A549 (cell line): ENCODE results near the gene TTC28. TPM values are rescaled to one million over a fixed set of nuclear protein-coding genes. Genes with fewer than 3 reads are reported as not detected.

Experiments used
- ATAC-seq, 2 experiments: fragments of 200-7000 bp in 1 of 2; fragments of >200 bp in 1 of 2; cut with Nextera tagmentation in 1 of 2; cut with Tn5 transposase in 1 of 2; 3 replicates each; pipeline versions ENCODE4 v1.8.0 to v1.9.1; 2018 to 2020; ENCODE audit warnings: mild to moderate bottlenecking in 1 of 2, moderate library complexity in 1 of 2
- CTCF ChIA-PET: fragments of 300-600 bp; sonication (Branson Sonifier 250); formaldehyde crosslinking; extraction: SDS; loops from one replicate; lab custom pipeline; 2021; ENCODE audit warnings: antibody characterized with exemption, inconsistent platforms; lab: Yijun Ruan, JAX
- POLR2A ChIA-PET: fragments of 350-600 bp; formaldehyde crosslinking; extraction: SDS; loops from one replicate; lab custom pipeline; 2021; ENCODE audit warnings: antibody characterized with exemption, inconsistent platforms; lab: Yijun Ruan, JAX
- DNase-seq, 2 experiments: peaks; one replicate each; pipeline versions ENCODE4 v3.0.0 to v3.0.0-alpha.2; 2011 to 2016; ENCODE audit warnings: low read depth in 1 of 2, low spot score in 1 of 2
- FAIRE-seq: peaks from 2 replicates; lab custom pipeline; 2011; peaks lifted over from hg19 to GRCh38; lab: Jason Lieb, UNC
- H3K27ac ChIP-seq, 2 experiments: fragments of >200 bp; sonication (Bioruptor Twin); formaldehyde crosslinking; 3 replicates each; pipeline ENCODE4 v1.5.1; 2016 to 2017
- H3K4me1 ChIP-seq: fragments of >200 bp; sonication (Bioruptor Twin); formaldehyde crosslinking; 3 replicates; pipeline ENCODE4 v1.6.1; 2016
- H3K4me2 ChIP-seq: fragments of >200 bp; sonication (Bioruptor Twin); formaldehyde crosslinking; 3 replicates; pipeline ENCODE4 v1.6.1; 2016
- H3K4me3 ChIP-seq: fragments of >200 bp; sonication (Bioruptor Twin); formaldehyde crosslinking; 3 replicates; pipeline ENCODE4 v1.5.1; 2016
- H3K9me3 ChIP-seq: fragments of >200 bp; sonication (Bioruptor Twin); formaldehyde crosslinking; 3 replicates; pipeline ENCODE4 v1.6.1; 2016
- BCL3 ChIP-seq: fragments of >200 bp; sonication (Bioruptor Twin); formaldehyde crosslinking; IDR thresholded peaks from 3 replicates; pipeline ENCODE4 v1.6.1; 2016
- CBX2 ChIP-seq: fragments of 200-600 bp; sonication (generic); IDR thresholded peaks from 2 replicates; pipeline ENCODE4 v1.6.1; 2016; ENCODE audit warnings: low read depth, mild to moderate bottlenecking, borderline replicate concordance
- CHD2 ChIP-seq: fragments of 150-350 bp; IDR thresholded peaks from 2 replicates; pipeline ENCODE4 v1.6.1; 2014; ENCODE audit warnings: low read length; ENCODE audit not compliant: partially characterized antibody
- EP300 ChIP-seq, 2 experiments: fragments of >200 bp; sonication (Bioruptor Twin); formaldehyde crosslinking; IDR thresholded peaks; 2 replicates in 1 of 2; 3 replicates in 1 of 2; pipeline ENCODE4 v1.6.1; 2016 to 2017
- ESRRA ChIP-seq: fragments of 150-350 bp; IDR thresholded peaks from 2 replicates; pipeline ENCODE4 v1.6.1; 2014; ENCODE audit warnings: mild to moderate bottlenecking, low read length, borderline replicate concordance
- FOXS1 ChIP-seq: fragments of 250-450 bp; sonication (Bioruptor Pico); IDR thresholded peaks from 2 replicates; pipeline ENCODE4 v1.5.0; 2020; ENCODE audit warnings: mild to moderate bottlenecking, moderate library complexity
- HOXA7 ChIP-seq: fragments of 250-450 bp; sonication (Bioruptor Pico); IDR thresholded peaks from 2 replicates; pipeline ENCODE4 v1.5.0; 2020; ENCODE audit warnings: mild to moderate bottlenecking, moderate library complexity
- HOXB13 ChIP-seq: fragments of 250-450 bp; sonication (Bioruptor Pico); IDR thresholded peaks from 2 replicates; pipeline ENCODE4 v1.5.0; 2020; ENCODE audit warnings: low read depth, mild to moderate bottlenecking, moderate library complexity
- HOXB5 ChIP-seq: fragments of 250-450 bp; sonication (Bioruptor Pico); IDR thresholded peaks from 2 replicates; pipeline ENCODE4 v1.5.0; 2020; ENCODE audit warnings: mild to moderate bottlenecking, moderate library complexity
- JUN ChIP-seq, 2 experiments: fragments of >200 bp; sonication (Bioruptor Twin); formaldehyde crosslinking; IDR thresholded peaks; 2 replicates in 1 of 2; 3 replicates in 1 of 2; pipeline ENCODE4 v1.6.1; 2016 to 2017
- JUNB ChIP-seq: fragments of >200 bp; sonication (Bioruptor Twin); formaldehyde crosslinking; IDR thresholded peaks from 2 replicates; pipeline ENCODE4 v1.6.1; 2016
- KDM1A ChIP-seq: fragments of 200-600 bp; sonication (generic); IDR thresholded peaks from 2 replicates; pipeline ENCODE4 v1.6.1; 2016; ENCODE audit warnings: low read depth, mild to moderate bottlenecking
- MYC ChIP-seq: IDR thresholded peaks from 2 replicates; pipeline ENCODE4 v1.6.1; 2012; ENCODE audit warnings: mild to moderate bottlenecking, inconsistent platforms, low read length, improper control_type of control experiment, borderline replicate concordance
- NFE2L2 ChIP-seq: fragments of 150-350 bp; conservative IDR thresholded peaks from 2 replicates; pipeline ENCODE4 v1.6.1; 2014; ENCODE audit warnings: low read length
- POLR2A ChIP-seq: IDR thresholded peaks from 2 replicates; pipeline ENCODE4 v1.6.1; 2012; ENCODE audit warnings: mild to moderate bottlenecking, low read length
- RARB ChIP-seq: fragments of 250-450 bp; sonication (Bioruptor Pico); IDR thresholded peaks from 2 replicates; pipeline ENCODE4 v1.8.0; 2021; ENCODE audit warnings: mild to moderate bottlenecking, moderate library complexity
- RNF2 ChIP-seq: fragments of 200-600 bp; sonication (generic); IDR thresholded peaks from 2 replicates; pipeline ENCODE4 v1.6.1; 2016; ENCODE audit warnings: low read depth, mild to moderate bottlenecking, antibody characterized with exemption, moderate library complexity, borderline replicate concordance
- SREBF2 ChIP-seq: fragments of 450-650 bp; IDR thresholded peaks from 2 replicates; pipeline ENCODE4 v1.6.1; 2014; ENCODE audit warnings: mild to moderate bottlenecking, moderate library complexity
- ZC3H11A ChIP-seq: fragments of 450-650 bp; IDR thresholded peaks from 2 replicates; pipeline ENCODE4 v1.6.1; 2014; ENCODE audit warnings: antibody characterized with exemption, mild to moderate bottlenecking
- ZSCAN20 ChIP-seq: fragments of 250-450 bp; sonication (Bioruptor Pico); IDR thresholded peaks from 2 replicates; pipeline ENCODE4 v1.8.0; 2022; ENCODE audit warnings: mild to moderate bottlenecking, moderate library complexity
- WGBS: methylation state at CpG from one replicate; pipeline ENCODE4 v1.1.6; 2017; ENCODE audit errors: missing lambda C conversion rate; 5-methylcytosine and 5-hydroxymethylcytosine counted together
- polyA plus RNA-seq, 4 experiments: library from polyadenylated mRNA; depleted of rRNA in 3 of 4; stranded (reverse); fragments of >200 nt; fragmentation: RNase III in 1 of 4; extraction: RNeasy Plus Mini Kit Qiagen cat#74134 plus additional on column Dnase treatment in 1 of 4; gene quantifications; 2 replicates in 3 of 4; 3 replicates in 1 of 4; pipeline ENCODE4 v1.2.3, GENCODE V29; 2011 to 2017
- TF ChIP-seq, protein P1 (sequence below): fragments of 450-650 bp; IDR thresholded peaks from 2 replicates; pipeline ENCODE4 v1.6.1; 2014; ENCODE audit warnings: antibody characterized with exemption
- TF ChIP-seq, protein P2 (sequence below): IDR thresholded peaks from 2 replicates; pipeline ENCODE4 v1.6.1; 2012
- TF ChIP-seq, protein P3 (sequence below): fragments of 250-450 bp; sonication (Bioruptor Pico); IDR thresholded peaks from 2 replicates; pipeline ENCODE4 v1.5.0; 2020; ENCODE audit warnings: low read depth, mild to moderate bottlenecking, moderate library complexity
- TF ChIP-seq, protein P4 (sequence below): IDR thresholded peaks from 2 replicates; pipeline ENCODE4 v1.6.1; 2012; ENCODE audit warnings: low read depth, borderline replicate concordance

The TTC28 gene
- polyA plus RNA-seq, 2 of the 4 experiments (the other 2 are of a cell fraction) = 2.6 to 3.8 TPM

- H3K27ac ChIP-seq = no peak overlapping the region
- ATAC-seq = no peak
- no peak for FAIRE-seq
- DNase-seq = no peak
- ChIA-PET CTCF (interaction anchor here (2.0 kb wide), 1 partner anchor 102 kb away, joined by 8 read pairs; no protein-coding TSS in a partner anchor), POLR2A (interaction anchor here (0.5 kb wide), 1 partner anchor 154 kb away, joined by 3 read pairs; no protein-coding TSS in a partner anchor)
- H3K4me3 ChIP-seq = no peak overlapping the region
- WGBS = 97% methylated on average over 19 of the region's 20 CpGs
- no peak overlapping the region for H3K4me2 ChIP-seq
- TF ChIP-seq MYC (no peak), FOXS1 (CRISPR knock-in tag) (no peak), NFE2L2 (no peak), ZSCAN20 (CRISPR knock-in tag) (no peak), HOXB13 (CRISPR knock-in tag) (no peak), SREBF2 (no peak), JUN (IDR thresholded peaks at IDR 0.05) (no peak), RNF2 (no peak), CBX2 (no peak), EP300 (IDR thresholded peaks at IDR 0.05) (no peak), RARB (CRISPR knock-in tag) (no peak), ESRRA (no peak), KDM1A (no peak), HOXB5 (CRISPR knock-in tag) (no peak), ZC3H11A (no peak)
- TF ChIP-seq, protein P1, sequence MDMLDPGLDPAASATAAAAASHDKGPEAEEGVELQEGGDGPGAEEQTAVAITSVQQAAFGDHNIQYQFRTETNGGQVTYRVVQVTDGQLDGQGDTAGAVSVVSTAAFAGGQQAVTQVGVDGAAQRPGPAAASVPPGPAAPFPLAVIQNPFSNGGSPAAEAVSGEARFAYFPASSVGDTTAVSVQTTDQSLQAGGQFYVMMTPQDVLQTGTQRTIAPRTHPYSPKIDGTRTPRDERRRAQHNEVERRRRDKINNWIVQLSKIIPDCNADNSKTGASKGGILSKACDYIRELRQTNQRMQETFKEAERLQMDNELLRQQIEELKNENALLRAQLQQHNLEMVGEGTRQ = no peak
- H3K9me3 ChIP-seq = no peaks in the 10 kb centered on the region
- no peaks in the 10 kb centered on the region for H3K4me1 ChIP-seq
Observed at GRCh38 chr22:27982630-27983180, 696.9 kb downstream of the TTC28 start.

GRCh38 chr22:27982106-27982505 is 697.5 kb downstream of the TTC28 start:
- ChIA-PET POLR2A (no interaction called here), CTCF (no interaction called here)
- Histone ChIP-seq H3K27ac (no peak overlapping the region), H3K4me3 (no peak overlapping the region), H3K4me2 (no peak overlapping the region), H3K4me1 (no peaks in the 10 kb centered on the region), H3K9me3 (no peaks in the 10 kb centered on the region)
- TF ChIP-seq RNF2 = no peak
- TF ChIP-seq, protein P2, sequence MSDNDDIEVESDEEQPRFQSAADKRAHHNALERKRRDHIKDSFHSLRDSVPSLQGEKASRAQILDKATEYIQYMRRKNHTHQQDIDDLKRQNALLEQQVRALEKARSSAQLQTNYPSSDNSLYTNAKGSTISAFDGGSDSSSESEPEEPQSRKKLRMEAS = no peak
- TF ChIP-seq CHD2 = no peak
- no peak for TF ChIP-seq BCL3
- TF ChIP-seq JUNB = no peak
- TF ChIP-seq JUN (IDR thresholded peaks at IDR 0.05) = no peak
- no peak for TF ChIP-seq POLR2A
- TF ChIP-seq, protein P3, sequence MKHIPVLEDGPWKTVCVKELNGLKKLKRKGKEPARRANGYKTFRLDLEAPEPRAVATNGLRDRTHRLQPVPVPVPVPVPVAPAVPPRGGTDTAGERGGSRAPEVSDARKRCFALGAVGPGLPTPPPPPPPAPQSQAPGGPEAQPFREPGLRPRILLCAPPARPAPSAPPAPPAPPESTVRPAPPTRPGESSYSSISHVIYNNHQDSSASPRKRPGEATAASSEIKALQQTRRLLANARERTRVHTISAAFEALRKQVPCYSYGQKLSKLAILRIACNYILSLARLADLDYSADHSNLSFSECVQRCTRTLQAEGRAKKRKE (CRISPR knock-in tag) = no peak
- TF ChIP-seq HOXA7 (CRISPR knock-in tag) = no peak
- TF ChIP-seq, protein P4, sequence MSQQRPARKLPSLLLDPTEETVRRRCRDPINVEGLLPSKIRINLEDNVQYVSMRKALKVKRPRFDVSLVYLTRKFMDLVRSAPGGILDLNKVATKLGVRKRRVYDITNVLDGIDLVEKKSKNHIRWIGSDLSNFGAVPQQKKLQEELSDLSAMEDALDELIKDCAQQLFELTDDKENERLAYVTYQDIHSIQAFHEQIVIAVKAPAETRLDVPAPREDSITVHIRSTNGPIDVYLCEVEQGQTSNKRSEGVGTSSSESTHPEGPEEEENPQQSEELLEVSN = no peak
- FAIRE-seq (no peak), DNase-seq (no peak), ATAC-seq (no peak)
- 85% methylated on average over 15 of the region's 15 CpGs for WGBS
